Measurements from ENCODE around the gene S100A2. TPM values are rescaled to one million over a fixed set of nuclear protein-coding genes. Genes with fewer than 3 reads are reported as not detected.

Gene S100A2
- total RNA-seq, 4 donors from 2014 or later, result 2.7 to 73.3 (median 14.2) TPM

DNA sequence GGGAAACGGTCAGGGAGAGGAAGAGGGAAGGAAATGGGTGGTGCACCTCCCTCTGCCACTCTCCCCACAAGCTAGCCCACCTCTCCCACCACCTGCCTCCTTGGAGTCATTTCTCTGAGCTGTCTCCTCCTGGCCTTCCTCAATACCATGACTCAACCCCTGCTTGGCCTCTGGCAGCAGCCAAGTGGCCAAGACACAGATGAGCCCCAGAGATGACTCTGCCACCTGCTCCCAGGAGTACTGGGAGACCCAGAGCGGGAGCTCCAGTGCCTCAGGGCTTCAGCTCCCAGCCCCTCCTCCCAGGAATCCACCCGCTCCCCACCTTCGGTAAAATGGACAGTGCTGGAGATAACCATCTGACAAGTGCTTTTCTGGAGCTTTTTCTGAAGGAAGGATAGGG, 44.7 kb upstream of the S100A2 start:
- TF ChIP-seq EP300 (IDR thresholded peaks at IDR 0.05) (no peak), POLR2A (IDR thresholded peaks at IDR 0.05) (no peak), POLR2AphosphoS5 (IDR thresholded peaks at IDR 0.05) (no peak)
- TF ChIP-seq, protein P1, sequence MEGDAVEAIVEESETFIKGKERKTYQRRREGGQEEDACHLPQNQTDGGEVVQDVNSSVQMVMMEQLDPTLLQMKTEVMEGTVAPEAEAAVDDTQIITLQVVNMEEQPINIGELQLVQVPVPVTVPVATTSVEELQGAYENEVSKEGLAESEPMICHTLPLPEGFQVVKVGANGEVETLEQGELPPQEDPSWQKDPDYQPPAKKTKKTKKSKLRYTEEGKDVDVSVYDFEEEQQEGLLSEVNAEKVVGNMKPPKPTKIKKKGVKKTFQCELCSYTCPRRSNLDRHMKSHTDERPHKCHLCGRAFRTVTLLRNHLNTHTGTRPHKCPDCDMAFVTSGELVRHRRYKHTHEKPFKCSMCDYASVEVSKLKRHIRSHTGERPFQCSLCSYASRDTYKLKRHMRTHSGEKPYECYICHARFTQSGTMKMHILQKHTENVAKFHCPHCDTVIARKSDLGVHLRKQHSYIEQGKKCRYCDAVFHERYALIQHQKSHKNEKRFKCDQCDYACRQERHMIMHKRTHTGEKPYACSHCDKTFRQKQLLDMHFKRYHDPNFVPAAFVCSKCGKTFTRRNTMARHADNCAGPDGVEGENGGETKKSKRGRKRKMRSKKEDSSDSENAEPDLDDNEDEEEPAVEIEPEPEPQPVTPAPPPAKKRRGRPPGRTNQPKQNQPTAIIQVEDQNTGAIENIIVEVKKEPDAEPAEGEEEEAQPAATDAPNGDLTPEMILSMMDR (IDR thresholded peaks at IDR 0.05), result no peak
- H3K9me3 ChIP-seq, result no peaks in the 10 kb centered on the region
- H3K27me3 ChIP-seq, result no peaks in the 10 kb centered on the region
- peaks cover 0 to 29% of the 10 kb centered on the region in 2 donors for H3K36me3 ChIP-seq
- peaks cover 0 to 60% (median 28%) of the 10 kb centered on the region in 3 donors for H3K4me1 ChIP-seq
- 63% methylated on average over 1 of the region's 4 CpGs; no CpG with 5 or more reads in 1 of the 2 donors for WGBS, 2 donors (ENCODE audit: low coverage in 1 of 2)
- H3K4me3 ChIP-seq, result no peak overlapping the region
- H3K27ac ChIP-seq, result peak overlapping the region in 3 of 4 donors; percentile 86 to 90 (median 86)
- no peak for ATAC-seq

DNA sequence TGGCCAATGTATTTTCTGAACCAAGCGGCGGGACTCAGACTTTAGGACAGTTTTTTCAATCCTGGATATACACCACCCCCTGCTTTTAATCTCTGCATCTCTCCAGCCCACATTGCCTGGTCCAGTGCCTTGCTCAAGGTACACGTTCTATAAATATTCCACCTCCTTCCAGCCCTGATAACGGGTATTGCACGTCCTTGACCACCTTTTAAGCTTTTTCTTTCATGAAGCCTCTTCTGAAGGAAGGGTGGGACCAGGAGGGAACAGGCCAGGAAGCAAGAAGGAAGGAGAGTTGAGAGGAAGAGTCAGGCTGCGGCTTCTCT, 43.9 kb upstream of the S100A2 start:
- no peak for ATAC-seq
- Histone ChIP-seq H3K4me1 (peaks cover 0 to 60% (median 28%) of the 10 kb centered on the region in 3 donors), H3K36me3 (peaks cover 0 to 32% of the 10 kb centered on the region in 2 donors), H3K27me3 (no peaks in the 10 kb centered on the region), H3K9me3 (no peaks in the 10 kb centered on the region), H3K27ac (peak overlapping the region; percentile 30 to 90 (median 86)), H3K4me3 (peak overlapping the region in 1 of 2 donors; percentile 49)
- TF ChIP-seq EP300 (IDR thresholded peaks at IDR 0.05) (no peak), POLR2A (IDR thresholded peaks at IDR 0.05) (no peak), POLR2AphosphoS5 (IDR thresholded peaks at IDR 0.05) (no peak)
- TF ChIP-seq, protein P1 (IDR thresholded peaks at IDR 0.05), result no peak
- WGBS, 2 donors (ENCODE audit: low coverage in 1 of 2), result 50 to 88% methylated on average over 3 to 6 of the region's 6 CpGs

DNA sequence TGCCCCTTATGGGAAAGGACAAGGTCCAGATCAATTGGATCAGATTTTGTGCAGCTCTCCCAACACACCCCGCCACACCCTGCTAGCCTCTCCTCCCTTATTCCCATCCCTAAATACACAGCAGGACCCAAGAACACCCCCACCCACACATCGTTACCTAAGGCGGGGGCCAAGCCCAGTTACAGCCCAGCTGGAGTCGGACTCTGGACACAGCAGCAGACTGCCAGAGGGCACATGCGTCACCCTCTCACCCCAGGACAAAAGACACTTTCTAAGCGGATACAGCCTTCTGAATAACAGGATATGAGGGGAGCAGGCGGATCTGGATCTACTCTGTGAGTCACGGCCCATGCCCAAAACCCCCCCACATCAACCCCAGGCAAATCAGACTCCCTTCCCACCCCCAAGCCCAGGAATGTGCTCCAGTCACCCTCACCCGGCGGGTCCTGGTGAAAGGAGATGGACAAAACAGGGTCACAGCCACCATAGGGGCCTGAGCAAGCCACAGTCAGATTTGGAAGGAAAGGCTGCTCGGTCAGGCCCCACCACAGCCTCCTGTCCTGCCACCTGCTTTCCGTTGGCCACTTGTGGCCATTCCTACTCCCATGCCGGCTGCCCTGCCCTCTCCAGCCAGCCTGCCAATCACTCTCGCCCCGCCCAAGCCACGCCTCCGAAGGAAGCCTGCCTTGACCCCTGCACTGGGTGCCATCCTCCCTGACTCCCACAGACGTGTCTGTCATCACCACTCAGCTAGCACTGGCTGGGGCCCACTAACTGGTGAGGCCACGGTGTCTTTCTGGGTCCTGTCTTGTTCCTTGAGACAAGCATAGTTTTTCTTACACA, 43.3 kb upstream of the S100A2 start:
- Histone ChIP-seq H3K9me3 (no peaks in the 10 kb centered on the region), H3K4me1 (peaks cover 0 to 60% (median 28%) of the 10 kb centered on the region in 3 donors), H3K36me3 (peaks cover 0 to 32% of the 10 kb centered on the region in 2 donors), H3K4me3 (peak overlapping the region in 1 of 2 donors; percentile 49), H3K27me3 (no peaks in the 10 kb centered on the region), H3K27ac (peak overlapping the region; percentile 30 to 90 (median 86))
- no peak for TF ChIP-seq EP300 (IDR thresholded peaks at IDR 0.05)
- TF ChIP-seq, protein P1 (IDR thresholded peaks at IDR 0.05), result no peak
- no peak for TF ChIP-seq POLR2A (IDR thresholded peaks at IDR 0.05)
- peak; percentile 71 for TF ChIP-seq POLR2AphosphoS5 (IDR thresholded peaks at IDR 0.05)
- peak; percentile 73 for ATAC-seq
- 48 to 60% methylated on average over 7 to 12 of the region's 19 CpGs for WGBS, 2 donors (ENCODE audit: low coverage in 1 of 2)

DNA sequence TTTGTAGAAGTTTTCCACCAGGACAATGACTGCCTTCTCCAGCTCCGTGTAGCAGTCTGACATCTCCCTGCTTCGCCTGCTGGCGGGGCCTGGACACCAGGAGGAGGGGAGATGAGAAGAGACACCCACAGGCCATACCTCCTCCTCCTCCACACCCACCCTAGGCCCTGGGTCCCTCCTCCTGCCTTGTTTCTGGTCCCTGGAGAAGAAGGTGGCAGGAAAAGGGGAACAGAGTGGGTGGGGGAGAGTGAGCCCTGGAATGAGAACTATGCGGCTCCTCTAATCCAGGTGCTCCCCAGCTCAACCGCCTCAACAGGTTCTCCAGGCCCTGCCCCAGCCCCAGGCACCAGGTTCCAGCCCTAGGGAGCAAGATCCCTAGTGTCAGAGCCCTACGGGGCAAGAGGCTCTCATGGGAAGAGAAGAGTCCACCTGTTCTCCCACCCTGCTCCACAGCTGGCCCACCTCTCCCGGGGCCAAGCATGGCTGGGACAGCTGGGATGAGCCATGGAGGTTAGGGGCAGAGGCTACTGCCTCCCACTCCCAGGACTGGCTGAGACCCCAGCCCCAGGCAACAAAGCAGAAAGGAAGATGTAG, 42.5 kb upstream of the S100A2 start:
- peak overlapping the region; percentile 5 to 49 for H3K4me3 ChIP-seq

More for the DNA sequence above, 42.5 kb upstream of the S100A2 start:
- TF ChIP-seq EP300 (IDR thresholded peaks at IDR 0.05) (no peak), POLR2AphosphoS5 (IDR thresholded peaks at IDR 0.05) (no peak), POLR2A (IDR thresholded peaks at IDR 0.05) (no peak)
- TF ChIP-seq, protein P1 (IDR thresholded peaks at IDR 0.05), result no peak
- Histone ChIP-seq H3K9me3 (no peaks in the 10 kb centered on the region), H3K27me3 (no peaks in the 10 kb centered on the region), H3K27ac (peak overlapping the region in 3 of 4 donors; percentile 86 to 90 (median 86)), H3K36me3 (peaks cover 0 to 32% of the 10 kb centered on the region in 2 donors), H3K4me1 (peaks cover 0 to 54% (median 26%) of the 10 kb centered on the region in 3 donors)
- WGBS, 2 donors (ENCODE audit: low coverage in 1 of 2), result 60% methylated on average over 1 of the region's 7 CpGs; no CpG with 5 or more reads in 1 of the 2 donors
- no peak for ATAC-seq
